GM23338 (cell line): Measurements from ENCODE around the gene VDR.

Experiments used
- CTCF ChIP-seq, 2 experiments: fragments of 200-600 bp in 1 of 2; sonication (generic) in 1 of 2; conservative IDR thresholded peaks; 2 replicates each; pipeline versions ENCODE4 v1.5.1 to v1.6.1; 2016 to 2017; ENCODE audit warnings: antibody characterized with exemption in 2 of 2, low read depth in 2 of 2, mild to moderate bottlenecking in 2 of 2, moderate library complexity in 1 of 2
- EZH2 ChIP-seq: fragments of 200-600 bp; sonication (generic); IDR thresholded peaks from one replicate; pipeline ENCODE4 v1.8.0; 2017; ENCODE audit warnings: antibody characterized with exemption, mild to moderate bottlenecking, low read depth; ENCODE audit not compliant: unreplicated experiment
- EZH2phosphoT487 ChIP-seq: fragments of 200-600 bp; sonication (generic); IDR thresholded peaks from one replicate; pipeline ENCODE4 v1.8.1; 2018; ENCODE audit warnings: antibody characterized with exemption; ENCODE audit not compliant: unreplicated experiment
- POLR2AphosphoS5 ChIP-seq: IDR thresholded peaks from 2 replicates; pipeline ENCODE4 v1.6.1; 2016; ENCODE audit warnings: antibody characterized with exemption, low read depth

GRCh38 chr12:47805417-47805816 lies 99.4 kb downstream of the VDR start:
- TF ChIP-seq CTCF (conservative IDR thresholded peaks at IDR 0.05; ENCODE audit: low read depth in 2 of 2) (no peak), EZH2 (no peak), EZH2phosphoT487 (no peak), POLR2AphosphoS5 (no peak)
